Breast epithelium (tissue), 4 donors: ENCODE measurements around the gene KCTD1. TPM values are rescaled to one million over a fixed set of nuclear protein-coding genes. Genes with fewer than 3 reads are reported as not detected.

Experiments
- DNase-seq, 2 donors: peaks; one replicate each; pipeline ENCODE4 v3.0.0-alpha.2; 2019; ENCODE audit warnings: low spot score in 2 of 2
- H3K27ac ChIP-seq, 2 donors: fragments of 200-600 bp; sonication (generic) in 1 of 2; one replicate each; pipeline ENCODE4 v1.5.1; 2016 to 2019; ENCODE audit warnings: mild to moderate bottlenecking in 1 of 2
- H3K27me3 ChIP-seq, 2 donors: fragments of 200-600 bp; sonication (generic) in 1 of 2; one replicate each; pipeline versions ENCODE4 v1.5.1 to v1.6.0; 2017 to 2019; ENCODE audit warnings: control low read depth in 1 of 2, mild to moderate bottlenecking in 1 of 2
- H3K36me3 ChIP-seq: fragments of 200-600 bp; one replicate; pipeline ENCODE4 v1.5.1; 2019
- H3K4me1 ChIP-seq, 2 donors: fragments of 200-600 bp; sonication (generic); one replicate each; pipeline ENCODE4 v1.5.1; 2016 to 2019; ENCODE audit warnings: control low read depth in 1 of 2
- H3K4me3 ChIP-seq, 3 donors: fragments of 200-600 bp; sonication (generic); 1 replicate in 2 of 3; 2 replicates in 1 of 3; pipeline ENCODE4 v1.5.1; 2016 to 2019; ENCODE audit warnings: mild to moderate bottlenecking in 3 of 3, moderate library complexity in 2 of 3
- H3K9me3 ChIP-seq, 2 donors: fragments of 200-600 bp; sonication (generic) in 1 of 2; one replicate each; pipeline ENCODE4 v1.5.1; 2016 to 2019; ENCODE audit warnings: control low read depth in 1 of 2
- CTCF ChIP-seq, 3 donors: fragments of 450-650 bp; IDR thresholded peaks; one replicate each; pipeline ENCODE4 v1.5.1; 2016 to 2017; ENCODE audit warnings: antibody characterized with exemption in 3 of 3, mild to moderate bottlenecking in 3 of 3, moderate library complexity in 3 of 3
- POLR2A ChIP-seq: fragments of 450-650 bp; IDR thresholded peaks from one replicate; pipeline ENCODE4 v1.6.1; 2016; ENCODE audit warnings: antibody characterized with exemption, mild to moderate bottlenecking, moderate library complexity
- POLR2AphosphoS5 ChIP-seq, 3 donors: sonication (generic); formaldehyde crosslinking; IDR thresholded peaks; one replicate each; pipeline ENCODE4 v1.6.1; 2017; ENCODE audit warnings: antibody characterized with exemption in 3 of 3
- intact Hi-C: fragments of 100-400 bp; cut with DNase I; formaldehyde crosslinking; loops from one replicate; pipeline ENCODE4 v1.15.1; 2023; ENCODE audit warnings: low total_unique reads
- total RNA-seq, 3 donors: library from RNA; depleted of rRNA; stranded (reverse); fragments of >200 nt; gene quantifications; one replicate each; pipeline ENCODE4 v1.1.0, GENCODE V29; 2016

The KCTD1 gene
- total RNA-seq, 3 donors from 2014 or later, result 5.6 to 47.3 (median 41.6) TPM

- no peak overlapping the region for H3K4me3 ChIP-seq
- H3K4me1 ChIP-seq, result no peaks in the 10 kb centered on the region
- intact Hi-C loops, result no loop called here
- no peaks in the 10 kb centered on the region for H3K36me3 ChIP-seq
- H3K27me3 ChIP-seq, result no peaks in the 10 kb centered on the region
- H3K27ac ChIP-seq, result no peak overlapping the region
- no peaks in the 10 kb centered on the region for H3K9me3 ChIP-seq
- no peak for DNase-seq
- TF ChIP-seq CTCF (IDR thresholded peaks at IDR 0.05) (no peak), POLR2AphosphoS5 (IDR thresholded peaks at IDR 0.05) (no peak), POLR2A (no peak)
Observed at GRCh38 chr18:26536664-26537063, 11.7 kb downstream of the KCTD1 start.

- H3K36me3 ChIP-seq, result no peaks in the 10 kb centered on the region
Observed at GRCh38 chr18:26536032-26536431, 12.3 kb downstream of the KCTD1 start.

GRCh38 chr18:26535630-26536029 is 12.7 kb downstream of the KCTD1 start:
- TF ChIP-seq POLR2AphosphoS5 (IDR thresholded peaks at IDR 0.05) (no peak), CTCF (IDR thresholded peaks at IDR 0.05) (no peak), POLR2A (no peak)
- H3K27me3 ChIP-seq, result no peaks in the 10 kb centered on the region
- no peaks in the 10 kb centered on the region for H3K9me3 ChIP-seq
- no peak for DNase-seq
- no peaks in the 10 kb centered on the region for H3K4me1 ChIP-seq
- no peaks in the 10 kb centered on the region for H3K36me3 ChIP-seq
- H3K4me3 ChIP-seq, result no peak overlapping the region
- intact Hi-C loops, result no loop called here
- H3K27ac ChIP-seq, result no peak overlapping the region

More at GRCh38 chr18:26536032-26536431, 12.3 kb downstream of the KCTD1 start:
- H3K4me1 ChIP-seq, result no peaks in the 10 kb centered on the region
- intact Hi-C loops, result no loop called here
- no peaks in the 10 kb centered on the region for H3K9me3 ChIP-seq
- no peak overlapping the region for H3K27ac ChIP-seq
- H3K27me3 ChIP-seq, result no peaks in the 10 kb centered on the region
- no peak overlapping the region for H3K4me3 ChIP-seq
- TF ChIP-seq POLR2A (no peak), POLR2AphosphoS5 (IDR thresholded peaks at IDR 0.05) (no peak), CTCF (IDR thresholded peaks at IDR 0.05) (no peak)
- no peak for DNase-seq

GRCh38 chr18:26532367-26533340 is 15.7 kb downstream of the KCTD1 start:
- Histone ChIP-seq H3K36me3 (no peaks in the 10 kb centered on the region), H3K27ac (no peak overlapping the region), H3K27me3 (no peaks in the 10 kb centered on the region), H3K9me3 (no peaks in the 10 kb centered on the region), H3K4me1 (no peaks in the 10 kb centered on the region), H3K4me3 (no peak overlapping the region)
- no peak for DNase-seq
- TF ChIP-seq CTCF (IDR thresholded peaks at IDR 0.05), result no peak
- TF ChIP-seq POLR2AphosphoS5 (IDR thresholded peaks at IDR 0.05), result no peak
- intact Hi-C loops, result no loop called here

- Histone ChIP-seq H3K4me1 (no peaks in the 10 kb centered on the region), H3K9me3 (no peaks in the 10 kb centered on the region), H3K36me3 (no peaks in the 10 kb centered on the region), H3K27ac (no peak overlapping the region), H3K4me3 (no peak overlapping the region), H3K27me3 (no peaks in the 10 kb centered on the region)
- DNase-seq, result no peak
- intact Hi-C loops, result no loop called here
- TF ChIP-seq CTCF (IDR thresholded peaks at IDR 0.05) (no peak), POLR2AphosphoS5 (IDR thresholded peaks at IDR 0.05) (no peak), POLR2A (no peak)
Observed at GRCh38 chr18:26531605-26532298, 16.6 kb downstream of the KCTD1 start.
